ENCODE data around the gene STARD3NL.

DNA sequence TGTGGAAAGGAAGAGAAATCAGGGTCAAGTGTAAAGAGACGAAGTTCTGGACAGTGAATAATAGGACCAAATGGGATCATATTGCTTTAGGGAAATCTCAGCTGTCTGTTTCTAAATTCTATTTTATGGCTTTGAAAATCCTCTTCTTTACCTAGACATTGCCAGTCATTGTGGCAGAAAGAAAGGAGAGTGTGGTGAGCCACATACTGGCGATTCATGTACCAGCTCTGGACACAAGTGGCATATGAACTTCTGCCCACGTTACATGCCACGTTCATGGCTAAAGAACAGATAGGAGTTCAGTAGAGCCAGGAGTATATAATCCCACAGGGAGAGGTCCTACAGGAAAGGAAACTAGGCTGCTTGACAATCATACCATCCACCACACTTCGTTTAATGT lies 28.0 kb downstream of the STARD3NL start:
- TF ChIP-seq, protein P1, sequence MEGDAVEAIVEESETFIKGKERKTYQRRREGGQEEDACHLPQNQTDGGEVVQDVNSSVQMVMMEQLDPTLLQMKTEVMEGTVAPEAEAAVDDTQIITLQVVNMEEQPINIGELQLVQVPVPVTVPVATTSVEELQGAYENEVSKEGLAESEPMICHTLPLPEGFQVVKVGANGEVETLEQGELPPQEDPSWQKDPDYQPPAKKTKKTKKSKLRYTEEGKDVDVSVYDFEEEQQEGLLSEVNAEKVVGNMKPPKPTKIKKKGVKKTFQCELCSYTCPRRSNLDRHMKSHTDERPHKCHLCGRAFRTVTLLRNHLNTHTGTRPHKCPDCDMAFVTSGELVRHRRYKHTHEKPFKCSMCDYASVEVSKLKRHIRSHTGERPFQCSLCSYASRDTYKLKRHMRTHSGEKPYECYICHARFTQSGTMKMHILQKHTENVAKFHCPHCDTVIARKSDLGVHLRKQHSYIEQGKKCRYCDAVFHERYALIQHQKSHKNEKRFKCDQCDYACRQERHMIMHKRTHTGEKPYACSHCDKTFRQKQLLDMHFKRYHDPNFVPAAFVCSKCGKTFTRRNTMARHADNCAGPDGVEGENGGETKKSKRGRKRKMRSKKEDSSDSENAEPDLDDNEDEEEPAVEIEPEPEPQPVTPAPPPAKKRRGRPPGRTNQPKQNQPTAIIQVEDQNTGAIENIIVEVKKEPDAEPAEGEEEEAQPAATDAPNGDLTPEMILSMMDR (IDR thresholded peaks at IDR 0.05) = no peak
- TF ChIP-seq POLR2A (IDR thresholded peaks at IDR 0.05) = no peak
